DMS114 treated with DMSO at 0.1 percent for 48 hours (cell line): ENCODE measurements around the gene WDR7.

ENCODE experiments used
- DNase-seq: peaks from one replicate; lab custom pipeline; 2025; ENCODE audit not compliant: unreplicated experiment; lab: John Stamatoyannopoulos, UW

Gene WDR7

DNA sequence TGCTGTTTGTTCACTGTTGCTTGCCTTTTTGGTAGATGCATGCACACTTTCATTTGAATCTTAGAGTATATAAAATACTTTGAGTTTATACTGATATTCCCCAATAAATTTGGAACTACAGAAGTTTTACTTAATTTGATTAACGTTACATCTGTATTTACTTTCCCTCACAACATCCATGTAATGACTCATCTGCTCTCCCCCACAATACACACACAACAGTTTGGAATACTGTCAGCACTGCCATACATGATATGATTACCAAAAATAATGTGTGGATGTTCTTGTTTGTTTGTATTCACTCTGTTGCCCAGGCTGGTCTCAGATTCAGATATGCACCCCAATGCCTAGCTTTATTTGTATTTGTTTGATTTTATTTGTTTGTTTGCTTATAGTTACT lies 144.2 kb downstream of the WDR7 start:
- DNase-seq = no peak

DNA sequence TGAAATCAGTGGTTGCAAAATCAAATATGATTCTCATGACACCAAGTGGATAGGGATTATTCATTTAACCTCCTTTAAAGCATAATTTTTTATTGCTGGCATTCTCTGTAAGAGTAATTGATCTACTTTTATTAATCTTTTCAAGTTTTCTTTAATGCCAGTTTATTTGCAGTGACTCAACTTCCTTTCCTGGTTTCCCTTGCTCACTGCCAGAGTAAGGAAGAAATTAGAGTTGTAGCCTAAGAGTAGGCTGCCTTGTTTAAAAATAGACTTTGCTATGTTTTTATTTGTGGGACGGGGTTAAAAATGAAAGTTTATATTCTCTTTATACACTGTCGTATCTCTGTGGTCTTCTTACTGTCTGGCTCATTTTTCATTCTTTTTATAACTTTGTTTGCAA lies 148.6 kb downstream of the WDR7 start:
- DNase-seq = no peak

DNA sequence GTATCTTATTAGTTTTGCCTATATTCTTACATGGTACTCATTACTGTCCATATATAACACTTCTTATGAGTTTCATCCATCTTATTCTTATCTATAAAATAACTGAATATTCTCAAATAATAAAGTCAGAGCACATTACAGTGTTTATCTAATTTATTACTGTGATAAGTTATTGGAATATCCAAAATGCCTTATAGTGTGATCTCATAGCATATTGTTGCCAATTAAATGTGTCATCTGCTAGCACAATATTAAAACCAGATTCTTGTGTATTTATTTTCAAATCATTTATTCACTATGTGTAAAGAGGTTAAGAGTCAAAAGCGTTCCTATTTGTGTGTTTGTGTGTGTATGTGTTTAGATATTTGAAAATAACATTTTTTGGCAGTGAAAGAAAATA lies 151.9 kb downstream of the WDR7 start:
- no peak for DNase-seq

DNA sequence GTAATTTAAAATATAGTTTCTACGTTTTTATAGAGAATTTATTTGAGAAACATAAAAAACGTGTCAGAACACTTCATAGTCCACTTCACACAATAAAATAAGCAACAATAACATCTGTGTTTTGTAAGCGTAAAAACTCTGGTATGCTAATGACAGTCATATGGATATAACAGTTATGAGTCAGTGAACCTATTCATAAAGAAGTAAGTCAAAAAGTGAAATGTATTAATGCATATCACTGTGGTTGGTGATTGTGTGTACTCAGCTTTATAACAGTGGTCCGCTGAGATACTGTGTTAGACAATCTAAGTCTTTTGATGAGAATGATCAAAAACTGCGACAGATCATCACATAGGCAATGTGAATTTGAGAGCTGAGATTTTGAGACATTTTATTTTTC lies 153.2 kb downstream of the WDR7 start:
- no peak for DNase-seq

DNA sequence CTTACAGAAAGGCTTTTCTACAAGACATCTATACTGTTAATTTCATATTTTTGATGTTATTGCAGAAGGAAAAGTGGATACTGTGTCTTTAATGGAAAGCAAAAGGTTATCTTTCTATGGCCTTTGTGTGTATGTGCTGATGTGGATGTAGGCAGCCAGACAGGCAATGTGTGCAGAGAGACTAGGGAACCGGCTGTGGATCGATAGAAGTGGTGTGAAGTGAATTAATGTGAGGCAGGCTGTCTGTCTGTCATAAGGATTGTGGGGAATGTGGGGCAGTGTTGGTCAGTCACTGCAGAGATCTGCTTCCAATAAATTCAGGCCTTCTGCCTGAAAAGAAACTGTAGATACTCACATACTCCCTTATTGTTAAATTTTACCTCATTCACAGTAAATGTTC lies 156.7 kb downstream of the WDR7 start:
- no peak for DNase-seq

DNA sequence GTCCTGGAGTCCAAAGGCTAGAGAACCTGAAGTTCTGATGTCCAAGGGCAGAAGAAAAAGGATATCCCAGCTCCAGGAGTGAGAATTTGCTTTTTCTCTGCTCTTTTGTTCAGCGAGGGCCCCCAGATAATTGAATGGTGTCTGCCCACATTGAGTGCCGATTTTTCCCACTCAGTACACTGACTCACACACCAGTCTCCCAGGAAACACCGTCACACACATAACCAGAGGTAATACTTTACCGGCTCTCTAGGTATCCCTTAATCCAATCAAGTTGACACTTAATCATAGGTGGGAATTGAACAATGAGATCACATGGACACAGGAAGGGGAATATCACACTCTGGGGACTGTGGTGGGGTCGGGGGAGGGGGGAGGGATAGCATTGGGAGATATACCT lies 161.5 kb downstream of the WDR7 start:
- no peak for DNase-seq

DNA sequence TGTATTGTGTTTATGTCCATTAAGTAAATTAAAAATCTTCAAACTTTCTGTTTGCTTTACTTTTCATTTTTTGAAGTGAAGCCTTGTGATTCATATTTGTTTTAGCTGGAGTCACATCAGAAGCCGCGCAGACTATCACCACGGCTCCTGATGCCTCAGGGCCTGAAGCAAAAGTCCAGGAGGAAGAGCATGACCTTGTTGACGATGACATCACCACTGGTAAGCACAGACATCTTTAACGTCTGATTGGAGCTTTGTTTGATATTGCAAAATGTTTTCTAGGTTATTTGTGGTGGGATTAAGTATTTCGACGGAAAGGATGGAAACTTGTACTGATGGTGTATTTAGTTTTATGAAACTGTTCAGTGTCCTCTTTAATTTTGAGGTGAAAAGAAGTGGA lies 164.8 kb downstream of the WDR7 start:
- DNase-seq = no peak

DNA sequence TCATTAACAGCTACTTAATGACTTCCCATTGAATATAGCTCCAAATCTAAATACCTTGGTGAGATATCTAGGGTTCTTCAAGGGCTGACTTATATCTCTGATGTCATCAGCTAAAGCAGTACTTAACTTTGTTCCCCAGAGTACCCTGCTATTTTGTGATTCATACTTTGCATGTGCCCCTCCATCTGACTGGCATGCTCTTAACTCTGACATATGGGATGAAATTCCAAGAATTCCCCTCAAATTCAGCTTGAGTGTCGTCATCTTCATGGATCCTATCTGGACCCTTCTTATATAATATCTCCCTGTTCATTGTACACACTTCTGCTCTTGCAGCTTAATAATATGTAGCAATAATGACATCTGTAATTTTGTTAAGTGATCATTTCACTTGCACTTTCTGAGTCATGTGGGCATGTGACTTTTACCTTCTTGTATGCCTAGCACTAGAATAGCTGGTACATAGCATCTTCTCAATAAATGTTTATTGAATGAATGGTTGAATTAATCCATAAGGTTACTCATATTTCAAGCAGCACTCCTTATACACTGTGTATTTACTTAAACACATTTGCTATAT lies 172.9 kb downstream of the WDR7 start:
- no peak for DNase-seq

DNA sequence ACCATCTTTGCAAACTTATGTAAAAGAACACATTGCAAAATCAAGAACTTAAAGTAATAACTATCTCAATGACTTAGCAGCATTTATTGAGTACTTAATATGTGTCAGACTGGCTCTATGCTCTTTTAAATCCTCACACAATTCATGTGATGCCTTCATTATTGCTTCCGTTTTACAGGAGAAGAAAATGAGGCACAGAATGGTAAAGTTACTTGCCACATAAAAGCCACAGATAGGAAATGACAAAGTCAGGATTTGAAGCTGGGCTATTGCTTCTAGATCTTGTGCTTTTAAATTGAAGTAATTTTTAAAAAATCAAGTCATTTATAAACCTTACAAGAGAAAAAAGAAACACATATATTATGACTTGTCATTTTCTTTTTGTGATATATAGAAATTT lies 174.2 kb downstream of the WDR7 start:
- DNase-seq = no peak

DNA sequence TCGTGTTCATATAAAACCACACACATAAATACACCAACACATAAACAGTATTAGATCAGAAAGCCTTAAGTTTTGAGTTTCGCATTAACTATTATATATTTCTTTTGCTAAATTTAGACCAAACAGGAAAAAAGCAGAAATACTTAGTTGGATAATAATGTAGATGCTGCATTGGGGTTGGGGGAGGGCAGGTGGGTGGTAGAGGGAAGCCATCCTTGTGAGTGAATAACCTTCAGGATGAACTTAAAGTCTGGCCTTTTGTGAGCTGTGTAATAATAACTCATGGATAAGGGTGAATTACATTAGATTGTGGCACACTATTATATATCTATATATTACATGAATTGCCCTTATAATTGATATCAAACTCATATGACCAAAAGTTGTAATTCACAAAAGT lies 174.7 kb downstream of the WDR7 start:
- DNase-seq = no peak

DNA sequence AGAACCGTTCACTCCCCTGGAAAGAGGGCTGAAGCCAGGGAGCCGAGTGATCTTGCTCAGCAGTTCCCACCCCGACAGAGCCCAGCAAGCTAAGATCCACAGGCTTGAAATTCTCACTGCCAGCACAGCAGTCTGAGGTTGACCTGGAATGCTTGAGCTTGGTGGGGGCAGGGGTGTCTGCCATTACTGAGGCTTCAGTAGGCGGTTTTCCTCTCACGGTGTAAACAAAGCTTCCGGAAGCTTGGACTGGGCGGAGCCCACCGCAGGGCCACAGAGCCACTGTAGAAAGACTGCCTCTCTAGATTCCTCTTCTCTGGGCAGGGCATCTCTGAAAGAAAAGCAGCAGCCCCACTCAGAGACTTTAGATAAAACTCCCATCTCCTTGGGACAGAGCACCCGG lies 180.8 kb downstream of the WDR7 start:
- no peak for DNase-seq

DNA sequence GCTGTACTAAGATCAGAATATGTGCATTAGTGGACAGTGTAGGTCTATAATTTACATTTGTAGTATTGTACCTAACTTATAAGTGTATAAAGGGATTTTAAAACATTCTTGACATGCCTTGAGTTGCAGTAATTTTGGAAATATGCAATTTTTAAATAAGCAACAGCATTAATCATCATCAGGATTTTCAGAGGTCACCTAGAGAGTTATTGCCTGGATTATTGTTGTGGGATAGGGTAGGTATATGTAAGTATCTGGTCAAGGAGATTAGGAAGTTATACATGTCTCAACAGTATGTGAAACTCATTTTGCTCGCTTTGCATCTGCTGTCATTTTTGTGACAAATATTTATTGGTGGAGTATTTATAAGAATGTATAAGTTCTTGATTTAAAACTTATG lies 184.2 kb downstream of the WDR7 start:
- DNase-seq = no peak

DNA sequence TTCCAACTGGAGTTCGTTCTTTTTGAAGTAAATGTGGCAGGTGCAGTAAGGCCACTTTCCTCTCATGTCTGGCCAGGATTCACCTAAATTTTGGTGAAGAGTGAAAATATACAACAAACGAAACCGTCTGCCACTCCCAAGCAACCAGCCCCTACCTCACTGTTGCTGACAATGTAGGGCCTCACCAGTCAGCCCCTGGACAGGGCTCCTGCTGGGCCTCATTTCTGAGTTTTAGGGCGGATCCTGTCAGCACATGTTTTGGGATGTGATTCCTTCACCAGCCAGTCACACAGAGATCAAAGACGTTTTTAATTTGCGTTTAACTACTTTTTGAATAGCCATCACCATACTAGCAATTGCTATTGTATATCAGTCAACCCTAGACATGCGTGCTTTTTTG lies 185.0 kb downstream of the WDR7 start:
- no peak for DNase-seq

DNA sequence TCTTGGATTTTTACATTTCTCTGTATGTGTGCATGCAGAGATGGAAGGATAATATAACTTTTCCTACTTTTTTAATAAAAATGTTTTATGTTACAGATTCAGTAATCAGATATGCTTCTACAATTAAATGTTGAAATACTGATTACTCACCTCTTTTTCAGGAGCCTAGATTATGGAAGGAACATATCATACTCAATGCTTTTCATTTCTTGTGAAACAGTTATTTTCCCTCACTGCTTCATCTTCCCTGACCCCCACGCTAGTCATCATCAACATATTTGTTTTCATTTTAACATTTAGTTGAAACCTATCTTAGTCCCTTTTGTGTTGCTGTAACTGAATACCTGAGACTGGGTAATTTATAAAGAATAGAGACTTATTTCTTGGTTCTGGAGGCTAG lies 190.7 kb downstream of the WDR7 start:
- DNase-seq = no peak

DNA sequence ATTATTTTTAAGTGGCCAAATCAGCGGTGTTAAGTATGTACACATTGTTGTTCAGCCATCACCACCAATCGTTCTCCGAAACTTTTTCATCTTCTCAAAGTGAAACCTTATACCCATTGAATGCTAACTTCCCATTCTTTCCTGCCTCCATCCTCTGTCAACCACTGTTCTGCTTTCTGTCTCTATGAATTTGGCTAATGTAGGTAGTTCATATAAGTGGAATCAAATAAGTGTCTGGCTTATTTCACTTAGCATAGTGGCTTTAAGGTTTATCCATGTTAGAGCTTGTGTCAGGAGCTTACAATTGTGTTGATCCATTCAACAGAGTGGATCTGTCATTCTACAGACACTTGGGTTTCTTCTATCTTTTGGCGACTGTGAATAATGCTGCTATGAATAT lies 192.1 kb downstream of the WDR7 start:
- DNase-seq = no peak

DNA sequence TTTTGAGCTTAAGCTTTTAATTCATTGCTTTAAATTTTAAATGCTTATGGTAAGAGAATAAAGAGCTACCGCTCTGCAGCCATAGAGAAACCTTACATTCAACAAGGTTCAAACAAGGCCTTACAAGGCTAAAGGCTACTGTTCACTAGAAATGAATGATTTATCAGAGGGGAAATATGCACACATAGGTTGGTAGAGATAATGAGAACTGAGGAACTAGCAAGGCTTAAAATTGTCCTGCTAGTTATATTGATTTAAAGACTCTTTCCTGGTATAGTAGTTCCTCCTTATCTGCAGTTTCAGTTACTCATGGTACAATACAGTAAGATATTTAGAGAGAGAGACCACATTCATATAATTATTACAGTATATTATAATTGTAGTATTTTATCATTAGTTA lies 193.4 kb downstream of the WDR7 start:
- DNase-seq = no peak

DNA sequence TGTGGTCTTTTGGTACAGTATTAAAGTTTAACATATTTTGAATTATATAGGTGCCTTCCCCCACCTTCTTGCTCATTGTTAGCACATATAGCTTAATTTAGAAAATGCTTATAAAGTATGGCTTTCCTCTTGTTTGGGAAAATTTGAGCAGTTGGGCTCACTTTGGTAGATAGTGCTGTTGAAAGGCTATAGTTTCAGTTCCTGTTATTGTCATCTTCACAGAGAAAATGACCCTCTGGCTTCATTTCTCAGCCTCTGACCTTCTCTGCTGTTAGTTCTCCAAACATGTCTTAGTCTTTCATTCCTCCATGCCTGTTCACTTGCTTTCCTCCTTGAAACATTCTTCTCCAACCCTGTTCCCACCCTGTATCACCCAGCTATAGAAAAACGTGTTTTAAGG lies 200.6 kb downstream of the WDR7 start:
- no peak for DNase-seq

DNA sequence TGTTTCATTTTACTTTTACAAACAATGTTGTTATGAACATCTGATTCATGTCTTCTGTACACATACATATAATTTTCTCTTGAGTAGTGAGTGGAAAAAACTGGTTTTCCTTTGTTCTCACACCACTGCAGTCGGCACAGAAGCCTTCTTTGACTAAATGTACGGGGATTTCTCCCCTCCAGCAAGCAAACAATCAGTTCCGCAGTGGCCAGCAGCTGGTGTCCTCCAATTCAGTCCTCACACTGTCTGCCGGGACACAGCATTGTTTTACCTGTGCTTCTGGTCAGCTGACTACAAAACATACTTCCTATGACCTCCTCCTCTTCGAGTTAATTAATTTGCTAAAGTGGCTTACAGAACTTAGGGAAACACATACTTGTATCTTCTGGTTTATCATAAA lies 202.8 kb downstream of the WDR7 start:
- no peak for DNase-seq

DNA sequence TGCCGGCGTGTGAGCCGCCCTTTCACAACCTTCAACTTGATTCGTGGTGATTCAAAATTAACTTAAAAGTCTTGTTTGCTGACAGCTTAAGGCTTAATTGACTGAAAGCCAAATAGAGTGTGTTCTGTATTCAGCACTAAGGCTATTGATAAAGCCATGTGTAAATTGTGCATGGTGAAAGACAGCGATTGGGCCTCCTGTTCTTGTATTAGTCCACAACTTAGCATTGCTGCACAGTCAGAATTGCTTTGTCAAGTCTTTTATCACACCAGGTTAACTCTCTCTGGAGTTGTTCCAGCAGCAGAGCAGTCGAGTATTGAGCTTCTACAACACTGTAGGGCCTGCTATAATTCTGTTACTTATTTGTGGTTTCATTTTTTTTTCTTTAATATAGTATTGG lies 210.1 kb downstream of the WDR7 start:
- no peak for DNase-seq

DNA sequence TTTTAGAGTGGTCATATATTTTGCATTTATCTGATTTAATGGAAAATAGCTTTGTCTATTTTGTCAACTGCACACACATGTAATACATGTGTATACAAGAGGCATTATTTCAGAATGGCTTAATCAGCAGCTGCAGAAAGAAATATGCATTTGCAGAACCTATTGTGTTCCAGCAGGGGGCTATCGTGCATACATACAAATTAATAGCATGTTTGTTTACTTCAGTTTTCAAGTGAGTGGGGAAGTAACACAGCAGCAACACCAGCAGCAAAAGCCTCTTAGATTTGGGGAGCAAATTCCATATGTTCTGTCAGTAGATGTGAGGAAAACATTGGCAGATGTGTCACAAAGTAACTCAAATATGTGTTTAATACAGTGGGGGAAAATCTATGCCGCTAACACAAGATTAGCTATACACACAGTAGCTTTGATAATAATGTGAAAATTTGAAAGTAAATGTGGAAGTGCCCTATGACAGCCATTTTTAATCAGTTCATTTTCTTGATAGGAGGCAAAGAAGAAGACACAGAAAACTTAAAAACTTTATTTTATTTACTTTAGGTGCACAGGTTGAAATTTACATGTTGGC lies 218.1 kb downstream of the WDR7 start:
- DNase-seq = peak; percentile 21

DNA sequence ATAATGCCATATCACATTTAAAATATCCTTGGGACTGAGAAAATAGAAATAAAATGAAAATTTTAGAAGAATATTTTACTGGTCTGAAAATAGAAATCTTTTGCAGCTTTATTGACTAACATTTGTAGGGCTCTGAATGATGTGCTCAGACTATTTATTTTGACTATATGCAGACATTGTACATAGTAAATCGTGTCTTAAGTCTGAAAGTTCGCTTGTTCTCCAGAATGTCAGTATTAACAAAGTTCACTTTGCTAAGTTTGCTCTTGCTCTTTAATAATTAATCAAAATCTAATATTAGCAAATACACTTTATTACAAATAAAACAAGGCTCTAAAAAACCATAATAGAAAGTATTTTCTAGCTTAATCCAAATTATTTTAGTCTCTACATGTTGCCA lies 219.8 kb downstream of the WDR7 start:
- DNase-seq = no peak

DNA sequence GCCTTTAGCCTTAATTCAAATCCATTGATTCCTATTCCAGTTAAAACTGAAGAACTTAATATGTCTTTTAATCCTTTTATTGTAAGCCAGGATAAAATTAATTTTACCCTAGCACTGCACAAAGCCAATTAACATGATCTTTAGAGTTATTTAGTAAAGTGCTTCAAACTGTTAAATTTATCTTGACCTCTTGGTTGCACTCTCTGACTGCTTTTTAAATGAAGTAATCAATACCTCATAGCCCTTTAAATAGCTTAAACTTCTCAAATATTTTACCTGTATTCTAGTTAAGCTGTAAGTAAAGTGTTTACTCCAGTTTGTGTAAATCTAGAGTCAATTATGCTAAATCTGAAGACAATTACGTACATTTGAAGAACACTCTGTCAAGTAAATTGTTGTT lies 221.0 kb downstream of the WDR7 start:
- no peak for DNase-seq

DNA sequence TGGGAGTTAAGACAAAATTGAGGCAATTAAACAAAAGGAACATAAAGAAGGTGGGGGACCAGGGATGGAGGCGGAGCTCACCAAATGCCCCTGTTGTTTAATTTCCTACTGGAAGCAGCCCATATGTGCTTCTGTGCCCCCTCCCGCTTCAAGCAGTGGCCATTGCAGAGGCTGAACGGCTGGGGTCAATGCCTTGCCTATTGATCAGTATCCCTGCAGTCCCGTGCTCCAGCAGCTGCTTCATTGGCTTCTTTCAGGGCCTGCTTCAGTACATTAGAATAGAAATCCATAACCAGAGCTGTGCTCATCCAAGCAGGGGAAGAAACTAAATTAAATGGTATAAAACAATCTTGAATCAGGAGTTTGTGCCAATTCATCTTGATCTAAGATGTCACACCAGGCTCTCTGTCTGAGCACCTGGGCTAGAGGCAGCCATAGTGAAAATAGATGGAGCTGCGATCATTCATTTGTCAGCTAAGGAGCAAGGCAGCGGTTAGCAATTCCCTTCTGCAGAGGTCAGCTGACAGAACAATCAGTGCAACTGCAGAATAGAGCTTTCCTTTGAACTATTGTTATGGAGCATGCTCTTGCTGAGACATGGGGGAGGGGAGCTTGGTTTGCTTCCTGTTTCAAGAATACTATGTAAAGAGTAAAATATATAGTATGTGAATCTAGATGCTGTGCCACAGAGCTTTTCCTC lies 222.4 kb downstream of the WDR7 start:
- no peak for DNase-seq
